Suprapubic skin (tissue), 4 donors: ENCODE data around the gene ZNF614. TPM values are rescaled to one million over a fixed set of nuclear protein-coding genes. Genes with fewer than 3 reads are reported as not detected.
"Not testable (repeated sequence)": the region's sequence is repeated elsewhere in the genome, so short reads cannot be mapped to it uniquely, and the experiment has no call there.

Experiments used
- DNase-seq, 2 donors: peaks; one replicate each; pipeline ENCODE4 v3.0.0-alpha.2; 2019; ENCODE audit warnings: low spot score in 2 of 2
- H3K27ac ChIP-seq: fragments of 200-600 bp; sonication (generic); one replicate; pipeline ENCODE4 v1.5.1; 2019
- H3K27me3 ChIP-seq: fragments of 200-600 bp; sonication (generic); one replicate; pipeline ENCODE4 v1.5.1; 2019
- H3K36me3 ChIP-seq: fragments of 200-600 bp; sonication (generic); one replicate; pipeline ENCODE4 v1.5.1; 2019
- H3K4me1 ChIP-seq: fragments of 200-600 bp; sonication (generic); one replicate; pipeline ENCODE4 v1.5.1; 2019
- H3K4me3 ChIP-seq: fragments of 200-600 bp; sonication (generic); one replicate; pipeline ENCODE4 v1.5.1; 2019; ENCODE audit warnings: mild to moderate bottlenecking
- H3K9me3 ChIP-seq: fragments of 200-600 bp; sonication (generic); one replicate; pipeline ENCODE4 v1.5.1; 2019
- EP300 ChIP-seq: sonication (generic); formaldehyde crosslinking; IDR thresholded peaks from one replicate; pipeline ENCODE4 v1.6.1; 2017; ENCODE audit warnings: antibody characterized with exemption
- POLR2A ChIP-seq, 2 donors: fragments of 450-650 bp; IDR thresholded peaks; one replicate each; pipeline ENCODE4 v1.6.1; 2017; ENCODE audit warnings: antibody characterized with exemption in 2 of 2, mild to moderate bottlenecking in 2 of 2, moderate library complexity in 2 of 2
- POLR2AphosphoS5 ChIP-seq, 3 donors: sonication (generic); formaldehyde crosslinking; IDR thresholded peaks; one replicate each; pipeline ENCODE4 v1.6.1; 2017; ENCODE audit warnings: antibody characterized with exemption in 3 of 3
- WGBS: methylation state at CpG from one replicate; pipeline ENCODE4 v1.1.5; 2018; 5-methylcytosine and 5-hydroxymethylcytosine counted together
- total RNA-seq, 4 donors: library from RNA; depleted of rRNA; stranded (reverse); fragments of >200 nt; gene quantifications; one replicate each; pipeline ENCODE4 v1.1.0, GENCODE V29; 2016
- TF ChIP-seq, protein P1 (sequence below), 2 donors: fragments of 200-600 bp in 1 of 2; fragments of 450-650 bp in 1 of 2; sonication (generic) in 1 of 2; IDR thresholded peaks; one replicate each; pipeline ENCODE4 v1.5.1; 2016 to 2019; ENCODE audit warnings: antibody characterized with exemption in 2 of 2, mild to moderate bottlenecking in 1 of 2, moderate library complexity in 1 of 2

ZNF614 gene
- 1 to 10 TPM; 4.1 to 8.5 (median 4.6) TPM for total RNA-seq

GRCh38 chr19:52028027-52028779 lies at the start of gene ZNF614:
ZNF614 (minus strand) TSS chr19:52028379; CDS start chr19:52025745, 2,634 bp downstream.
- TF ChIP-seq, protein P1, sequence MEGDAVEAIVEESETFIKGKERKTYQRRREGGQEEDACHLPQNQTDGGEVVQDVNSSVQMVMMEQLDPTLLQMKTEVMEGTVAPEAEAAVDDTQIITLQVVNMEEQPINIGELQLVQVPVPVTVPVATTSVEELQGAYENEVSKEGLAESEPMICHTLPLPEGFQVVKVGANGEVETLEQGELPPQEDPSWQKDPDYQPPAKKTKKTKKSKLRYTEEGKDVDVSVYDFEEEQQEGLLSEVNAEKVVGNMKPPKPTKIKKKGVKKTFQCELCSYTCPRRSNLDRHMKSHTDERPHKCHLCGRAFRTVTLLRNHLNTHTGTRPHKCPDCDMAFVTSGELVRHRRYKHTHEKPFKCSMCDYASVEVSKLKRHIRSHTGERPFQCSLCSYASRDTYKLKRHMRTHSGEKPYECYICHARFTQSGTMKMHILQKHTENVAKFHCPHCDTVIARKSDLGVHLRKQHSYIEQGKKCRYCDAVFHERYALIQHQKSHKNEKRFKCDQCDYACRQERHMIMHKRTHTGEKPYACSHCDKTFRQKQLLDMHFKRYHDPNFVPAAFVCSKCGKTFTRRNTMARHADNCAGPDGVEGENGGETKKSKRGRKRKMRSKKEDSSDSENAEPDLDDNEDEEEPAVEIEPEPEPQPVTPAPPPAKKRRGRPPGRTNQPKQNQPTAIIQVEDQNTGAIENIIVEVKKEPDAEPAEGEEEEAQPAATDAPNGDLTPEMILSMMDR (IDR thresholded peaks at IDR 0.05) = no peak
- TF ChIP-seq POLR2AphosphoS5 (IDR thresholded peaks at IDR 0.05) (peak in 2 of 3 donors; percentile 47 to 50), EP300 (no peak), POLR2A (IDR thresholded peaks at IDR 0.05) (peak in 1 of 2 donors; percentile 39)
- peaks cover 16% of the 10 kb centered on the region for H3K4me1 ChIP-seq
- peak within 1 kb of the TSS; percentile 79 for H3K4me3 ChIP-seq
- H3K9me3 ChIP-seq = peaks cover 23% of the 10 kb centered on the region
- DNase-seq = peak; percentile 83 to 89
- peaks cover 28% of the 10 kb centered on the region for H3K36me3 ChIP-seq
- H3K27me3 ChIP-seq = no peaks in the 10 kb centered on the region
- H3K27ac ChIP-seq = peak within 1 kb of the TSS; percentile 88
- WGBS = under 1% methylated on average over 48 of the region's 53 CpGs

GRCh38 chr19:52070496-52070895 lies 42.3 kb upstream of the ZNF614 start:
- TF ChIP-seq, protein P1 (IDR thresholded peaks at IDR 0.05) = no peak
- no peak for TF ChIP-seq POLR2AphosphoS5 (IDR thresholded peaks at IDR 0.05)
- no peak for TF ChIP-seq EP300
- no peak for TF ChIP-seq POLR2A (IDR thresholded peaks at IDR 0.05)
- no peaks in the 10 kb centered on the region for H3K4me1 ChIP-seq
- H3K27ac ChIP-seq = no peak overlapping the region
- peaks cover 59% of the 10 kb centered on the region for H3K9me3 ChIP-seq
- no peak for DNase-seq
- H3K27me3 ChIP-seq = no peaks in the 10 kb centered on the region
- 86% methylated on average over 5 of the region's 5 CpGs for whole genome bisulfite sequencing
- H3K36me3 ChIP-seq = peaks cover 99% of the 10 kb centered on the region
- H3K4me3 ChIP-seq = no peak overlapping the region

DNA sequence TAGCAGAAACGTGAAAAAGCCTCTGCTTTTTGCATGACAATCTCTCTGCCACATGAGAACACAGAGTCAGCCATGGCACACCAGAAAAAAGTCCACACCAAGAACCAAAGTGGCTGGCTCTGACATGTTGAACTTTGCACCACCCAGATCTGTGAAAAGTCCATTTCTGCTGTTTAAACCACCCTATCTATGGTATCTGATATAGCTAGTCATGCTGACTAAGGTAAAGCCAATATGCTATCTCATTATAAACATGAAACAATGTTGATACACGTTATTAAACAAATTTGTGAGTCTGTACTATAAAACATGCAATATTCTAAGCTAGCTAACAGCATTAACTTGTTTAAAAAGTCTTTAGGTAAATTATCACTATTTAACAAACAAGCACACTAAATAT lies 41.5 kb upstream of the ZNF614 start:
- no peak overlapping the region for H3K4me3 ChIP-seq
- TF ChIP-seq, protein P1 (IDR thresholded peaks at IDR 0.05) = no peak
- peaks cover 99% of the 10 kb centered on the region for H3K36me3 ChIP-seq
- no peaks in the 10 kb centered on the region for H3K4me1 ChIP-seq
- DNase-seq = no peak
- no peak overlapping the region for H3K27ac ChIP-seq
- no peaks in the 10 kb centered on the region for H3K27me3 ChIP-seq
- peaks cover 59% of the 10 kb centered on the region for H3K9me3 ChIP-seq
- 93% methylated on average over 2 of the region's 2 CpGs for WGBS

GRCh38 chr19:52066258-52066863 lies 38.2 kb upstream of the ZNF614 start:
- 95% methylated on average over 6 of the region's 6 CpGs for WGBS

GRCh38 chr19:52065399-52065798 lies 37.2 kb upstream of the ZNF614 start:
- H3K36me3 ChIP-seq = peaks cover 89% of the 10 kb centered on the region
- WGBS = 98% methylated on average over 6 of the region's 6 CpGs
- peaks cover 72% of the 10 kb centered on the region for H3K9me3 ChIP-seq
- no peak overlapping the region for H3K4me3 ChIP-seq
- TF ChIP-seq, protein P1 (IDR thresholded peaks at IDR 0.05) = no peak
- TF ChIP-seq POLR2A (IDR thresholded peaks at IDR 0.05) (no peak), EP300 (no peak), POLR2AphosphoS5 (IDR thresholded peaks at IDR 0.05) (no peak)
- H3K27me3 ChIP-seq = no peaks in the 10 kb centered on the region
- no peak overlapping the region for H3K27ac ChIP-seq
- no peaks in the 10 kb centered on the region for H3K4me1 ChIP-seq
- no peak for DNase-seq

More at GRCh38 chr19:52066258-52066863, 38.2 kb upstream of the ZNF614 start:
- Histone ChIP-seq H3K36me3 (peaks cover 93% of the 10 kb centered on the region), H3K27ac (no peak overlapping the region), H3K27me3 (no peaks in the 10 kb centered on the region), H3K4me3 (no peak overlapping the region), H3K9me3 (peaks cover 63% of the 10 kb centered on the region), H3K4me1 (no peaks in the 10 kb centered on the region)
- no peak for DNase-seq
- no peak for TF ChIP-seq POLR2AphosphoS5 (IDR thresholded peaks at IDR 0.05)
- TF ChIP-seq, protein P1 (IDR thresholded peaks at IDR 0.05) = no peak
- no peak for TF ChIP-seq EP300
- no peak for TF ChIP-seq POLR2A (IDR thresholded peaks at IDR 0.05)

DNA sequence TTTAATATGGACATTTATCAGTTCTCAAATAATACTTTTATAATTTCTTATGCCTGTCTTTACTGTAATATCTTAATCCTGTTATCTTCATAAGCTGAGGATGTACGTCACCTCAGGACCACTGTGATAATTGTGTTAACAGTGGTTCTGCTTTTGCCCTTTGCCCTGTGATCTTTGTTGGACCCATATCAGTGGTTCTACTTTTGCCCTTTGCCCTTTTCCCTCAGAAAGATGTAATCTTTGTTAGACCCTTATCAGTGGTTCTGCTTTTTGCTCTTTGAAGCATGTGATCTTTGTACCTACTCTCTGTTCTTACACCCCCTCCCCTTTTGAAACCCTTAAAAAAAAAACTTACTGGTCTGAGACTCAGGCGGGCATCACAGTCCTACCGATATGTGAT lies 28.3 kb upstream of the ZNF614 start:
- H3K9me3 ChIP-seq = peaks cover 45% of the 10 kb centered on the region
- 94% methylated on average over 3 of the region's 3 CpGs for WGBS
- H3K36me3 ChIP-seq, DNase-seq, H3K27ac ChIP-seq, H3K4me1 ChIP-seq, H3K4me3 ChIP-seq, H3K27me3 ChIP-seq: not testable (repeated sequence)

DNA sequence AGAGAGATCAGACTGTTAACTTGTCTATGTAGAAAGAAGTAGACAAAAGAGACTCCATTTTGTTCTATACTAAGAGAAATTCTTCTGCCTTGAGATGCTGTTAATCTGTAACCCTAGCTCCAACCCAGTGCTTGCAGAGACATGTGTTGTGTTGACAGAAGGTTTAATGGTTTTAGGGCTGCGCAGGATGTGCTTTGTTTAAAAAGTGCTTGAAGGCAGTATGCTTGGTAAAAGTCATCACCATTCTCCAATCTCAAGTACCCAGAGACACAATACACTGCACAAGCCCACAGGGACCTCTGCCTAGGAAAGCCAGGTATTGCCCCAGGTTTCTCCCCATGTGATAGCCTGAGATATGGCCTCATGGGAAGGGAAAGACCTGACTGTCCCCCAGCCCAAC lies 23.6 kb upstream of the ZNF614 start:
- 20% methylated on average over 1 of the region's 1 CpG for WGBS
- H3K4me1 ChIP-seq = peaks cover 11% of the 10 kb centered on the region
- H3K27me3 ChIP-seq, H3K27ac ChIP-seq, H3K36me3 ChIP-seq, DNase-seq, H3K4me3 ChIP-seq: not testable (repeated sequence)
- H3K9me3 ChIP-seq = peaks cover 15% of the 10 kb centered on the region
